GM12891 (cell line): ENCODE measurements around the gene PDF.

Source experiments
- POLR2A ChIP-seq: IDR thresholded peaks from 2 replicates; pipeline ENCODE4 v1.6.1; 2011; ENCODE audit warnings: low read depth, low read length, control low read depth
- POLR2AphosphoS5 ChIP-seq: IDR thresholded peaks from 2 replicates; pipeline ENCODE4 v1.6.1; 2011; ENCODE audit warnings: low read depth, low read length, control low read depth
- POU2F2 ChIP-seq: IDR thresholded peaks from 2 replicates; pipeline ENCODE4 v1.6.1; 2011; ENCODE audit warnings: low read depth, mild to moderate bottlenecking, control low read depth, low read length, moderate library complexity
- SPI1 ChIP-seq: IDR thresholded peaks from 2 replicates; pipeline ENCODE4 v1.6.1; 2011; ENCODE audit warnings: low read depth, low read length, control low read depth
- TAF1 ChIP-seq: IDR thresholded peaks from 2 replicates; pipeline ENCODE4 v1.6.1; 2011; ENCODE audit warnings: low read depth, low read length, control low read depth

- no peak for TF ChIP-seq SPI1
- TF ChIP-seq POLR2A = no peak
- TF ChIP-seq POLR2AphosphoS5 = 0 out of 2 replicates have a peak, but pooled peaks have one; percentile 26
- no peak for TF ChIP-seq TAF1
- no peak for TF ChIP-seq POU2F2
Measured at GRCh38 chr16:69316595-69317034, 13.8 kb downstream of the PDF start.
